ENCODE measurements around the gene ADAM23. TPM values are rescaled to one million over a fixed set of nuclear protein-coding genes. Genes with fewer than 3 reads are reported as not detected.

The ADAM23 gene
- total and polyA plus RNA-seq, 2 of the 13 experiments (the other 11 are each of a cell fraction or from before 2014, with no cell fraction given): 0.04 TPM; not detected in 1

- no peak for ATAC-seq
- H3K4me2 ChIP-seq (ENCODE audit: low read depth, low read length): no peak overlapping the region
- no peak overlapping the region for H3K4me3 ChIP-seq (replicated peaks in 1 of 3; ENCODE audit: insufficient read depth in 1 of 3, low read depth in 2 of 3, low read length in 3 of 3)
- 0% methylated on average over 3 of the region's 3 CpGs for WGBS (ENCODE audit: low lambda C conversion rate)
- no peak for FAIRE-seq
- no peak overlapping the region for H3K9ac ChIP-seq (ENCODE audit: insufficient read depth, low read depth, low read length)
- no TSS peak for BruUV-seq (replicated peaks)
- TF ChIP-seq YY1 (IDR thresholded peaks at IDR 0.05; ENCODE audit: insufficient read depth, insufficient replicate concordance, low read depth, low read length): no peak
- DNase-seq (ENCODE audit: low spot score): no peak
- no peaks in the 10 kb centered on the region for H3K36me3 ChIP-seq (replicated peaks in 1 of 2; ENCODE audit: control insufficient read depth in 1 of 2, insufficient read depth in 2 of 2, low read length in 2 of 2)
- POLR2A ChIA-PET: no interaction called here
- no peak overlapping the region for H2AFZ ChIP-seq (ENCODE audit: low read length)
- H3K9me3 ChIP-seq (ENCODE audit: low read length): no peaks in the 10 kb centered on the region
- no peaks in the 10 kb centered on the region for H3K27me3 ChIP-seq (ENCODE audit: control insufficient read depth in 1 of 2, insufficient read depth in 2 of 2, low read length in 2 of 2)
- H3K27ac ChIP-seq (ENCODE audit: extremely low read length, insufficient read depth, low read length): no peak overlapping the region
- no peaks in the 10 kb centered on the region for H4K20me1 ChIP-seq (ENCODE audit: insufficient read depth, low read length)
- H3K4me1 ChIP-seq (ENCODE audit: insufficient read depth, low read length): no peaks in the 10 kb centered on the region
- in situ Hi-C loops (cut with HindIII; ENCODE audit: extremely low pct_ligation_motif_present, low pct_unique_long_range_greater_than_20kb): no loop called here
- intact Hi-C loops (cut with micrococcal nuclease; ENCODE audit: unreplicated experiment): no loop called here
- no peaks in the 10 kb centered on the region for H3K79me2 ChIP-seq (ENCODE audit: insufficient read depth, low read length)
- CTCF ChIA-PET (ENCODE audit: low intra/inter-chr PET ratio, low total read pairs): no interaction called here
Measured at GRCh38 chr2:206520450-206520849, 77.1 kb downstream of the ADAM23 start.

GRCh38 chr2:206521115-206521514, 77.8 kb downstream of the ADAM23 start:
- WGBS (ENCODE audit: low lambda C conversion rate): 0% methylated on average over 3 of the region's 3 CpGs
- H3K4me2 ChIP-seq (ENCODE audit: low read depth, low read length): no peak overlapping the region
- H3K36me3 ChIP-seq (replicated peaks in 1 of 2; ENCODE audit: control insufficient read depth in 1 of 2, insufficient read depth in 2 of 2, low read length in 2 of 2): no peaks in the 10 kb centered on the region
- no peak overlapping the region for H3K27ac ChIP-seq (ENCODE audit: extremely low read length, insufficient read depth, low read length)
- H3K4me3 ChIP-seq (replicated peaks in 1 of 3; ENCODE audit: insufficient read depth in 1 of 3, low read depth in 2 of 3, low read length in 3 of 3): no peak overlapping the region
- H3K27me3 ChIP-seq (ENCODE audit: control insufficient read depth in 1 of 2, insufficient read depth in 2 of 2, low read length in 2 of 2): no peaks in the 10 kb centered on the region
- intact Hi-C loops (cut with micrococcal nuclease; ENCODE audit: unreplicated experiment) (no loop called here), in situ Hi-C loops (cut with HindIII; ENCODE audit: extremely low pct_ligation_motif_present, low pct_unique_long_range_greater_than_20kb) (no loop called here)
- CTCF ChIA-PET (ENCODE audit: low intra/inter-chr PET ratio, low total read pairs): no interaction called here
- H3K9me3 ChIP-seq (ENCODE audit: low read length): no peaks in the 10 kb centered on the region
- no peak for FAIRE-seq
- no peak for DNase-seq (ENCODE audit: low spot score)
- no peak overlapping the region for H2AFZ ChIP-seq (ENCODE audit: low read length)
- no peaks in the 10 kb centered on the region for H4K20me1 ChIP-seq (ENCODE audit: insufficient read depth, low read length)
- H3K79me2 ChIP-seq (ENCODE audit: insufficient read depth, low read length): no peaks in the 10 kb centered on the region
- H3K9ac ChIP-seq (ENCODE audit: insufficient read depth, low read depth, low read length): no peak overlapping the region
- no peaks in the 10 kb centered on the region for H3K4me1 ChIP-seq (ENCODE audit: insufficient read depth, low read length)
- POLR2A ChIA-PET: no interaction called here
- no peak for ATAC-seq
- no TSS peak for BruUV-seq (replicated peaks)
- TF ChIP-seq NFE2L1 (CRISPR knock-in tag; IDR thresholded peaks at IDR 0.05; ENCODE audit: borderline replicate concordance): no peak
- no peak for TF ChIP-seq MED13 (CRISPR knock-in tag; IDR thresholded peaks at IDR 0.05)
- TF ChIP-seq ZNF280D (CRISPR knock-in tag; IDR thresholded peaks at IDR 0.05): no peak
- TF ChIP-seq SALL2 (CRISPR knock-in tag; IDR thresholded peaks at IDR 0.05): no peak
- no peak for TF ChIP-seq SOX13 (IDR thresholded peaks at IDR 0.05)
- TF ChIP-seq SOX13 (CRISPR knock-in tag; conservative IDR thresholded peaks at IDR 0.05 in 1 of 2, IDR thresholded peaks at IDR 0.05 in 1 of 2): no peak
- no peak for TF ChIP-seq TBP (CRISPR knock-in tag; IDR thresholded peaks at IDR 0.05)
- TF ChIP-seq REST (IDR thresholded peaks at IDR 0.05; ENCODE audit: borderline replicate concordance in 1 of 2, low read depth in 1 of 2, low read length in 2 of 2): no peak
- TF ChIP-seq BCL3 (CRISPR knock-in tag; IDR thresholded peaks at IDR 0.05): no peak

All from HepG2 (cell line).